T-helper 1 cell (primary cell): ENCODE data around the gene AGBL3.
"Not testable (repeated sequence)": the region's sequence is repeated elsewhere in the genome, so short reads cannot be mapped to it uniquely, and the experiment has no call there.

Experiments used
- DNase-seq, 5 donors: peaks; one replicate each; pipeline ENCODE4 v3.0.0-alpha.2; 2012 to 2020

AGBL3 gene

GRCh38 chr7:135169141-135169963 is 183.0 kb downstream of the AGBL3 start:
- DNase-seq, result peak in 4 of 5 donors; percentile 37 to 77 (median 43)

GRCh38 chr7:135169964-135170273 is 183.6 kb downstream of the AGBL3 start:
- DNase-seq, result no peak

- peak; percentile 81 to 93 (median 86) for DNase-seq
Observed at GRCh38 chr7:135170274-135170997, 184.1 kb downstream of the AGBL3 start, which contains the start of gene CYREN. Gene CYREN, minus strand, starts transcription at chr7:135170707. Its CDS starts 1,785 bp downstream, at chr7:135168922.

- DNase-seq, result not testable (repeated sequence)
Observed at GRCh38 chr7:135170998-135171481, 184.7 kb downstream of the AGBL3 start.

- DNase-seq, result not testable (repeated sequence)
Observed at GRCh38 chr7:135171581-135172291, 185.4 kb downstream of the AGBL3 start.

- DNase-seq, result not testable (repeated sequence)
Observed at GRCh38 chr7:135173916-135174315, 187.6 kb downstream of the AGBL3 start.

GRCh38 chr7:135174941-135175340 is 188.6 kb downstream of the AGBL3 start:
- DNase-seq, result no peak

- no peak for DNase-seq
Observed at GRCh38 chr7:135175931-135176330, 189.6 kb downstream of the AGBL3 start.

- no peak for DNase-seq
Observed at GRCh38 chr7:135177028-135177696, 190.9 kb downstream of the AGBL3 start.

GRCh38 chr7:135178364-135178763 is 192.1 kb downstream of the AGBL3 start:
- DNase-seq, result no peak

- DNase-seq, result no peak
Observed at GRCh38 chr7:135179321-135179925, 193.1 kb downstream of the AGBL3 start.

- DNase-seq, result no peak
Observed at GRCh38 chr7:135180122-135180521, 193.8 kb downstream of the AGBL3 start.

GRCh38 chr7:135181261-135181928 is 195.1 kb downstream of the AGBL3 start:
- DNase-seq, result no peak

- no peak for DNase-seq
Observed at GRCh38 chr7:135181929-135182678, 195.8 kb downstream of the AGBL3 start.

GRCh38 chr7:135183478-135183877 is 197.2 kb downstream of the AGBL3 start:
- DNase-seq, result no peak

GRCh38 chr7:135184254-135184841 is 198.0 kb downstream of the AGBL3 start:
- no peak for DNase-seq
